ENCODE results near the gene LZIC.

LZIC gene

GRCh38 chr1:9942939-9943788 is at the start of gene LZIC, which contains the start of gene NMNAT1:
LZIC (minus strand) TSS chr1:9943391; CDS start chr1:9936619, 6,772 bp downstream.
NMNAT1 (plus strand) TSS chr1:9943475; CDS start chr1:9972074, 28,599 bp downstream.
- peak within 1 kb of the TSS; percentile 100 for H3K4me3 Mint-ChIP-seq
- H3K27me3 Mint-ChIP-seq = no peaks in the 10 kb centered on the region
- H3K9me3 Mint-ChIP-seq = no peaks in the 10 kb centered on the region
- peaks cover 23% of the 10 kb centered on the region for H3K36me3 Mint-ChIP-seq (ENCODE audit: low read depth)
- peak within 1 kb of the TSS; percentile 100 for H3K27ac Mint-ChIP-seq
- H3K4me1 Mint-ChIP-seq (ENCODE audit: low read depth) = peaks cover 36% of the 10 kb centered on the region

GRCh38 chr1:9992910-9993309 is 49.7 kb upstream of the LZIC start:
- peaks cover 6% of the 10 kb centered on the region for H3K4me1 Mint-ChIP-seq (ENCODE audit: low read depth)
- no peak overlapping the region for H3K4me3 Mint-ChIP-seq
- H3K27me3 Mint-ChIP-seq = peaks cover 17% of the 10 kb centered on the region
- H3K9me3 Mint-ChIP-seq = no peaks in the 10 kb centered on the region
- H3K36me3 Mint-ChIP-seq (ENCODE audit: low read depth) = no peaks in the 10 kb centered on the region
- no peak overlapping the region for H3K27ac Mint-ChIP-seq

GRCh38 chr1:9990944-9991343 is 47.8 kb upstream of the LZIC start:
- Mint-ChIP-seq H3K9me3 (no peaks in the 10 kb centered on the region), H3K4me1 (ENCODE audit: low read depth) (no peaks in the 10 kb centered on the region), H3K27ac (no peak overlapping the region), H3K27me3 (peaks cover 9% of the 10 kb centered on the region), H3K36me3 (ENCODE audit: low read depth) (no peaks in the 10 kb centered on the region), H3K4me3 (no peak overlapping the region)

- no peak overlapping the region for H3K27ac Mint-ChIP-seq
- H3K4me3 Mint-ChIP-seq = no peak overlapping the region
- H3K4me1 Mint-ChIP-seq (ENCODE audit: low read depth) = no peaks in the 10 kb centered on the region
- peaks cover 4% of the 10 kb centered on the region for H3K36me3 Mint-ChIP-seq (ENCODE audit: low read depth)
- no peaks in the 10 kb centered on the region for H3K9me3 Mint-ChIP-seq
- H3K27me3 Mint-ChIP-seq = peaks cover 9% of the 10 kb centered on the region
These were observed 46.6 kb upstream of the LZIC start for GRCh38 chr1:9989773-9990172.

GRCh38 chr1:9985001-9985400 is 41.8 kb upstream of the LZIC start:
- H3K27me3 Mint-ChIP-seq = no peaks in the 10 kb centered on the region
- H3K27ac Mint-ChIP-seq = no peak overlapping the region
- no peaks in the 10 kb centered on the region for H3K9me3 Mint-ChIP-seq
- peaks cover 15% of the 10 kb centered on the region for H3K36me3 Mint-ChIP-seq (ENCODE audit: low read depth)
- H3K4me1 Mint-ChIP-seq (ENCODE audit: low read depth) = no peaks in the 10 kb centered on the region
- H3K4me3 Mint-ChIP-seq = no peak overlapping the region

- H3K27ac Mint-ChIP-seq = no peak overlapping the region
- no peaks in the 10 kb centered on the region for H3K4me1 Mint-ChIP-seq (ENCODE audit: low read depth)
- H3K27me3 Mint-ChIP-seq = no peaks in the 10 kb centered on the region
- no peak overlapping the region for H3K4me3 Mint-ChIP-seq
- no peaks in the 10 kb centered on the region for H3K9me3 Mint-ChIP-seq
- H3K36me3 Mint-ChIP-seq (ENCODE audit: low read depth) = peaks cover 15% of the 10 kb centered on the region
These were observed 41.1 kb upstream of the LZIC start for GRCh38 chr1:9984253-9984652.

GRCh38 chr1:9960706-9961562 is 17.7 kb upstream of the LZIC start:
- Mint-ChIP-seq H3K4me3 (no peak overlapping the region), H3K27ac (no peak overlapping the region), H3K36me3 (ENCODE audit: low read depth) (peaks cover 3% of the 10 kb centered on the region), H3K27me3 (no peaks in the 10 kb centered on the region), H3K4me1 (ENCODE audit: low read depth) (no peaks in the 10 kb centered on the region), H3K9me3 (no peaks in the 10 kb centered on the region)

GRCh38 chr1:9960011-9960410 is 16.8 kb upstream of the LZIC start:
- H3K27me3 Mint-ChIP-seq = no peaks in the 10 kb centered on the region
- no peak overlapping the region for H3K27ac Mint-ChIP-seq
- H3K4me3 Mint-ChIP-seq = no peak overlapping the region
- H3K9me3 Mint-ChIP-seq = no peaks in the 10 kb centered on the region
- no peaks in the 10 kb centered on the region for H3K4me1 Mint-ChIP-seq (ENCODE audit: low read depth)
- peaks cover 8% of the 10 kb centered on the region for H3K36me3 Mint-ChIP-seq (ENCODE audit: low read depth)

GRCh38 chr1:9957726-9958125 is 14.5 kb upstream of the LZIC start:
- Mint-ChIP-seq H3K4me1 (ENCODE audit: low read depth) (no peaks in the 10 kb centered on the region), H3K27ac (no peak overlapping the region), H3K36me3 (ENCODE audit: low read depth) (peaks cover 5% of the 10 kb centered on the region), H3K9me3 (no peaks in the 10 kb centered on the region), H3K27me3 (no peaks in the 10 kb centered on the region), H3K4me3 (no peak overlapping the region)

GRCh38 chr1:9946315-9946714 is 3.1 kb upstream of the LZIC start:
- Mint-ChIP-seq H3K4me3 (no peak overlapping the region), H3K27me3 (no peaks in the 10 kb centered on the region), H3K36me3 (ENCODE audit: low read depth) (peaks cover 13% of the 10 kb centered on the region), H3K27ac (no peak overlapping the region), H3K4me1 (ENCODE audit: low read depth) (peaks cover 42% of the 10 kb centered on the region), H3K9me3 (no peaks in the 10 kb centered on the region)

- no peaks in the 10 kb centered on the region for H3K9me3 Mint-ChIP-seq
- peak overlapping the region; percentile 100 for H3K27ac Mint-ChIP-seq
- H3K36me3 Mint-ChIP-seq (ENCODE audit: low read depth) = peaks cover 17% of the 10 kb centered on the region
These were observed 722 bp downstream of the LZIC start for GRCh38 chr1:9942399-9942938.

GRCh38 chr1:9929431-9930385 is 13.5 kb downstream of the LZIC start:
- Mint-ChIP-seq H3K9me3 (no peaks in the 10 kb centered on the region), H3K27ac (no peak overlapping the region), H3K4me1 (ENCODE audit: low read depth) (no peaks in the 10 kb centered on the region), H3K36me3 (ENCODE audit: low read depth) (peaks cover 37% of the 10 kb centered on the region), H3K27me3 (no peaks in the 10 kb centered on the region), H3K4me3 (no peak overlapping the region)

More at GRCh38 chr1:9942399-9942938, 722 bp downstream of the LZIC start:
- Mint-ChIP-seq H3K4me1 (ENCODE audit: low read depth) (peaks cover 36% of the 10 kb centered on the region), H3K27me3 (no peaks in the 10 kb centered on the region), H3K4me3 (peak overlapping the region; percentile 100)

- Mint-ChIP-seq H3K4me3 (no peak overlapping the region), H3K36me3 (ENCODE audit: low read depth) (peaks cover 20% of the 10 kb centered on the region)
These were observed 15.9 kb downstream of the LZIC start for GRCh38 chr1:9927259-9927658.

GRCh38 chr1:9922342-9922741 is 20.8 kb downstream of the LZIC start:
- Mint-ChIP-seq H3K4me1 (ENCODE audit: low read depth) (no peaks in the 10 kb centered on the region), H3K27me3 (no peaks in the 10 kb centered on the region), H3K4me3 (no peak overlapping the region), H3K9me3 (no peaks in the 10 kb centered on the region), H3K36me3 (ENCODE audit: low read depth) (no peaks in the 10 kb centered on the region), H3K27ac (no peak overlapping the region)

More at GRCh38 chr1:9927259-9927658, 15.9 kb downstream of the LZIC start:
- Mint-ChIP-seq H3K27ac (no peak overlapping the region), H3K4me1 (ENCODE audit: low read depth) (no peaks in the 10 kb centered on the region), H3K27me3 (no peaks in the 10 kb centered on the region), H3K9me3 (no peaks in the 10 kb centered on the region)

All from stimulated activated naive CD8-positive, alpha-beta T cell treated with anti-CD3 and anti-CD28 coated beads, Interleukin-15, Interleukin-2, amounts not matched to agents 100 ng/mL and 50 ng/mL, for 24 hours (primary cell).